Nephron (organoid): ENCODE data around the gene AZU1.
A peak's percentile ranks its signal among the peaks of the same experiment; 100 is the strongest.

Experiments
- H3K27ac Mint-ChIP-seq, 3 experiments: 2 replicates each; pipeline ENCODE4 v1.8.0; 2020; ENCODE audit warnings: mixed read lengths in 3 of 3, mild to moderate bottlenecking in 2 of 3, moderate library complexity in 1 of 3
- H3K27me3 Mint-ChIP-seq: 2 replicates; pipeline ENCODE4 v1.8.0; 2021; ENCODE audit warnings: low read depth, mild to moderate bottlenecking, moderate library complexity, mixed read lengths
- H3K36me3 Mint-ChIP-seq: 2 replicates; pipeline ENCODE4 v1.8.0; 2020; ENCODE audit warnings: low read depth, mixed read lengths
- H3K4me1 Mint-ChIP-seq: 2 replicates; pipeline ENCODE4 v1.8.0; 2020; ENCODE audit warnings: mixed read lengths
- H3K4me3 Mint-ChIP-seq, 3 experiments: 2 replicates each; pipeline ENCODE4 v1.8.0; 2020; ENCODE audit warnings: mild to moderate bottlenecking in 3 of 3, mixed read lengths in 3 of 3, moderate library complexity in 2 of 3
- H3K9me3 Mint-ChIP-seq: 2 replicates; pipeline ENCODE4 v1.8.0; 2020; ENCODE audit warnings: mixed read lengths
- TF ChIP-seq, protein P1 (sequence below), 3 experiments: fragments of 200-600 bp; sonication (generic); IDR thresholded peaks; one replicate each; pipeline ENCODE4 v1.5.0; 2021; ENCODE audit warnings: antibody characterized with exemption in 3 of 3; ENCODE audit not compliant: unreplicated experiment in 3 of 3

AZU1 gene, protein sequence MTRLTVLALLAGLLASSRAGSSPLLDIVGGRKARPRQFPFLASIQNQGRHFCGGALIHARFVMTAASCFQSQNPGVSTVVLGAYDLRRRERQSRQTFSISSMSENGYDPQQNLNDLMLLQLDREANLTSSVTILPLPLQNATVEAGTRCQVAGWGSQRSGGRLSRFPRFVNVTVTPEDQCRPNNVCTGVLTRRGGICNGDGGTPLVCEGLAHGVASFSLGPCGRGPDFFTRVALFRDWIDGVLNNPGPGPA

DNA sequence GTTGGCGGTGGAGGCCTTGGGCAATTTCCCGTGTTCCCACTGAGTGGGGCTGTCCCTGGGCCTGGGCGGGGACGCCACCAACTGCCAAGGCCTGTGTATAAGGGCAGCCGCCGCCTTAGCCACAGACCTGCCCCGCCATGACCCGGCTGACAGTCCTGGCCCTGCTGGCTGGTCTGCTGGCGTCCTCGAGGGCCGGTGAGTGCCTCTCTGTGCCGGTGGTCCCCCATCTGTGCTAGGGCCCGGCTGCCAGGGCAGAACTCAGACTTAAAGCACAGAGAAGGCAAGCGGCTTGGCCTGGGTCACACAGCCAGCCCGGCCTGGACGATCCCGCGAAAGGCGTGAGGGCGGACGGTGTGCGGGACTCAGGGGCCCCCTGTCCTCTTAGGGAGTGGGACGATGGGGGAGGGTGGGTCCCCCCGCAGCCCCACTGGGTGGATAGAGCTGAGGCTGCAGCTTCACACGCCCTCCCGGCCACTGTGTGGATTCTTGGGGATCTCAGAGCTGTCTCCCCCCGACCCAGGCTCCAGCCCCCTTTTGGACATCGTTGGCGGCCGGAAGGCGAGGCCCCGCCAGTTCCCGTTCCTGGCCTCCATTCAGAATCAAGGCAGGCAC is at the start of gene AZU1:
Gene AZU1 (plus strand): TSS at position 128 of the 612 bp plus-strand sequence. CDS start 10 bp downstream, at position 138.
- Mint-ChIP-seq H3K27me3 (peaks cover 10% of the 10 kb centered on the region), H3K9me3 (no peaks in the 10 kb centered on the region), H3K36me3 (no peaks in the 10 kb centered on the region), H3K4me3 (no peak within 1 kb of the TSS), H3K27ac (no peak within 1 kb of the TSS), H3K4me1 (no peaks in the 10 kb centered on the region)
- TF ChIP-seq, protein P1, sequence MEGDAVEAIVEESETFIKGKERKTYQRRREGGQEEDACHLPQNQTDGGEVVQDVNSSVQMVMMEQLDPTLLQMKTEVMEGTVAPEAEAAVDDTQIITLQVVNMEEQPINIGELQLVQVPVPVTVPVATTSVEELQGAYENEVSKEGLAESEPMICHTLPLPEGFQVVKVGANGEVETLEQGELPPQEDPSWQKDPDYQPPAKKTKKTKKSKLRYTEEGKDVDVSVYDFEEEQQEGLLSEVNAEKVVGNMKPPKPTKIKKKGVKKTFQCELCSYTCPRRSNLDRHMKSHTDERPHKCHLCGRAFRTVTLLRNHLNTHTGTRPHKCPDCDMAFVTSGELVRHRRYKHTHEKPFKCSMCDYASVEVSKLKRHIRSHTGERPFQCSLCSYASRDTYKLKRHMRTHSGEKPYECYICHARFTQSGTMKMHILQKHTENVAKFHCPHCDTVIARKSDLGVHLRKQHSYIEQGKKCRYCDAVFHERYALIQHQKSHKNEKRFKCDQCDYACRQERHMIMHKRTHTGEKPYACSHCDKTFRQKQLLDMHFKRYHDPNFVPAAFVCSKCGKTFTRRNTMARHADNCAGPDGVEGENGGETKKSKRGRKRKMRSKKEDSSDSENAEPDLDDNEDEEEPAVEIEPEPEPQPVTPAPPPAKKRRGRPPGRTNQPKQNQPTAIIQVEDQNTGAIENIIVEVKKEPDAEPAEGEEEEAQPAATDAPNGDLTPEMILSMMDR (IDR thresholded peaks at IDR 0.05; ENCODE audit: unreplicated experiment in 3 of 3): no peak

DNA sequence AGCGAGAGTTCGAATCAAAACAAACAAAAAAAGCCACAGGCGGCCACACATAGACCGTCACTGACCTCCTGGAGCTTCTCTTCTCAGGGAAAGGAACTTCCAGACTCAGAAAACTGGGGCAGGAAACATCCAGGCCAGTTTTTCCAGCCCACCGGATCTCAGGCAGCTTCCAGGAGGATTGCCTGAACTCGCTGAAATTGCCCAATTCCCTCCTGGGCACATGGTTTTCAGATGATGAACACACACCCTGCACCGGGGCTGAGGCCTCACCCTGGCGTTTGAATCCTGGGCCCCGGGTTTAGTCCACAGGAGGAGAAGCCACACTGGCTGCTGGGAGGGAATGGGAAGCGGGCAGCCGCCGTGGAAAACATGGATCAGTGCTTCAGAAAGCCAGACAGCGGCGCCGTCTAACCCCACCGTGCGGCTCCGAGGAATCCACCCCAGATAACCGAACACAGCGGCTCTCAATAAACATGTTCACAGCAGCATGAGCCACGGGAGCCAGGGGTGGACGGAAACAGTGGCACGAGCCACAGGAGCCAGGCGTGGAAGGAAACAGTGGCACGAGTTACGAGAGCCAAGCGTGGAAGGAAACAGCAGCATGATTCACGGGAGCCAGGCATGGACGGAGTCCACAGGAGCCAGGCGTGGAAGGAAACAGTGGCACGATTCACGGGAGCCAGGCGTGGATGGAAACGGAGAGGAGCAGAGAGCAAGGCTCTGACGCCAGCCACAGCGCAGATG is 48.6 kb upstream of the AZU1 start:
- peak overlapping the region in 2 of 3 experiments; percentile 32 to 39 for H3K4me3 Mint-ChIP-seq
- H3K9me3 Mint-ChIP-seq: no peaks in the 10 kb centered on the region
- no peaks in the 10 kb centered on the region for H3K36me3 Mint-ChIP-seq
- peak overlapping the region; percentile 78 to 90 (median 90) for H3K27ac Mint-ChIP-seq
- peaks cover 17% of the 10 kb centered on the region for H3K4me1 Mint-ChIP-seq
- TF ChIP-seq, protein P1 (IDR thresholded peaks at IDR 0.05; ENCODE audit: unreplicated experiment in 3 of 3): no peak
- peaks cover 12% of the 10 kb centered on the region for H3K27me3 Mint-ChIP-seq

DNA sequence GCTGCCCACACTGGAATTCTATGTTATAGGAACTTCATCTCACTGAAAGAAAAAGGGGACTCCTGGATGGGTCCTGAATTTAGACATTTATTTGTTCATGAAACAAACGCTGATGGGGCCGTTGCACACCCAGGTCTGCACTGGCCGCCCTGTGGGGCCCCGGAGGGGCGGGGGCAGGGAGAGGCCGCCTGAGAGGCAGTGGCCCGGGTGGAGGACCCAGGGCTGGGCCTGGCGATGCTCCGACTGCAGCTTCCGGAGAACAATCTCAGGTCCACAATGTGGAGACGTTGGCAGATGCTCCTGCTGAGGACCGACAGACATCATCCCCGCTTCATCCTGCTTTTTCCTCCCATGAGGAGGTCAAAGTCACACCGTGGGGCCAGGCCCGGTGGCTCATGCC is 46.7 kb upstream of the AZU1 start:
- Mint-ChIP-seq H3K36me3 (no peaks in the 10 kb centered on the region), H3K27ac (no peak overlapping the region), H3K27me3 (peaks cover 16% of the 10 kb centered on the region), H3K9me3 (no peaks in the 10 kb centered on the region), H3K4me3 (no peak overlapping the region), H3K4me1 (peaks cover 17% of the 10 kb centered on the region)
- TF ChIP-seq, protein P1 (IDR thresholded peaks at IDR 0.05; ENCODE audit: unreplicated experiment in 3 of 3): no peak

DNA sequence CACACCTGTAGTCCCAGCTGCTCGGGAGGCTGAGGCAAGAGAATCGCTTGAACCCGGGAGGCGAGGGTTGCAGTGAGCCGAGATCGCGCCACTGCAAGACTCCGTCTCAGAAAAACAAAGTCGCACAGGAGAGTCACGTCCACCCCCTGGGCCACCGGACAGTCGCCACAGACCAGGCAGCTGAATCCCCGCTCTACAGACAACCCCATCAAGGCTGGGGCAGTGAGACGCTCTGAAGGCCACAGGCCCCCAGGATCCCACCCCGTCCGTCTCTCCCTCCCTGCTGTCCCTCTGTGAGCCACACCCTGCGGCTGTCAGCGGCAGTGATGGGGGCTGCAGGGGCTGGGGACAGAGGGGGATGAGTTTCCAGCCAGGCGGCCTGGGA is 45.8 kb upstream of the AZU1 start:
- TF ChIP-seq, protein P1 (IDR thresholded peaks at IDR 0.05; ENCODE audit: unreplicated experiment in 3 of 3): no peak
- H3K27me3 Mint-ChIP-seq: peaks cover 16% of the 10 kb centered on the region
- H3K9me3 Mint-ChIP-seq: no peaks in the 10 kb centered on the region
- peaks cover 17% of the 10 kb centered on the region for H3K4me1 Mint-ChIP-seq
- peak overlapping the region in 1 of 3 experiments; percentile 90 for H3K27ac Mint-ChIP-seq
- no peaks in the 10 kb centered on the region for H3K36me3 Mint-ChIP-seq
- H3K4me3 Mint-ChIP-seq: no peak overlapping the region

DNA sequence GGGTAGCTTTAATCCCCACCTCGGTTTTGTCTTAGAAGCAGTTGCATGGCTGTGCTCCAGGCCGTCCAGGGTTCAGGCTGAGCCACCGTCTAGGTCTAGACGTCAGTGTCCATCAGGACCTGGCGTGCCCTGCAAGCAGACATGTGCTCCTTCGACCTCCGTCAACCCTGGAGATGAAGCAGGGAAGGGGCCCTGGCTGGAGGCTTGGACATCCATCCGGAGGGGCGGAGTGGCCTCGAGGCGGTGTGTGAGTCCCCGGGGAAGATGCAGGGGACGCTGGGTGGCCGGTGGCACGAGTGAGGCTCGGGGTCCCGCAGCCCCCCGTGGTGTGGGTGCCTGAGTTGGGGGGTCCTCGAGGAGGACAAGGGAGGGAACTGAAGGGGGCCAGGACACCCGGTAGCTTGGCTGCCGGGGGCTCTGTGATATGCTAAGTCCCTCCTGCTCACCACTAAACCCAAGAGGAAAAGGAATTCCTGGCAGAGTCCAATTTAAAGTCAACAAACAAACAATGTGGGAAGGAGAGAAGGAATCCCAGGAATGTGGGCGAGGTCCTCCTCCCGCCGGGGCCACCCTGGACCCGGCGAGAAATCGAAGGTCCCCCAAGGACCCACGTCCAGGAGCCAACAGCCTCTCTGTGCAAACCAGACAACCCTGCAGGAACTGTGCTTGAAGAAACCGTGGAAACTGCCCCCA is 45.3 kb upstream of the AZU1 start:
- Mint-ChIP-seq H3K27ac (peak overlapping the region; percentile 89 to 92 (median 90)), H3K9me3 (no peaks in the 10 kb centered on the region), H3K36me3 (no peaks in the 10 kb centered on the region), H3K4me3 (peak overlapping the region in 2 of 3 experiments; percentile 48 to 59), H3K4me1 (peaks cover 17% of the 10 kb centered on the region), H3K27me3 (peaks cover 16% of the 10 kb centered on the region)
- TF ChIP-seq, protein P1 (IDR thresholded peaks at IDR 0.05; ENCODE audit: unreplicated experiment in 3 of 3): no peak
